Memory B cell (primary cell): Measurements from ENCODE around the gene MYO18B.

Source experiments
- ATAC-seq: fragments of 150-1000 bp; cut with Tn5 transposase; 2 replicates; pipeline ENCODE4 v1.10.0; 2021; ENCODE audit warnings: low read depth, mild to moderate bottlenecking, moderate library complexity
- DNase-seq, 2 donors: peaks; one replicate each; pipeline ENCODE4 v3.0.0; 2022; ENCODE audit warnings: low spot score in 2 of 2
- H3K27ac Mint-ChIP-seq: one replicate; pipeline ENCODE4 v1.8.0; 2022; ENCODE audit warnings: mild to moderate bottlenecking, moderate library complexity, mixed read lengths
- H3K27me3 Mint-ChIP-seq: one replicate; pipeline ENCODE4 v1.8.0; 2022; ENCODE audit warnings: mixed read lengths
- H3K36me3 Mint-ChIP-seq: one replicate; pipeline ENCODE4 v1.8.0; 2022; ENCODE audit warnings: mild to moderate bottlenecking, mixed read lengths
- H3K4me1 Mint-ChIP-seq: one replicate; pipeline ENCODE4 v1.8.0; 2022; ENCODE audit warnings: mixed read lengths
- H3K4me3 Mint-ChIP-seq: one replicate; pipeline ENCODE4 v1.8.0; 2022; ENCODE audit warnings: mild to moderate bottlenecking, moderate library complexity, mixed read lengths
- H3K9me3 Mint-ChIP-seq: one replicate; pipeline ENCODE4 v1.8.0; 2022; ENCODE audit warnings: mixed read lengths

Gene MYO18B

DNA sequence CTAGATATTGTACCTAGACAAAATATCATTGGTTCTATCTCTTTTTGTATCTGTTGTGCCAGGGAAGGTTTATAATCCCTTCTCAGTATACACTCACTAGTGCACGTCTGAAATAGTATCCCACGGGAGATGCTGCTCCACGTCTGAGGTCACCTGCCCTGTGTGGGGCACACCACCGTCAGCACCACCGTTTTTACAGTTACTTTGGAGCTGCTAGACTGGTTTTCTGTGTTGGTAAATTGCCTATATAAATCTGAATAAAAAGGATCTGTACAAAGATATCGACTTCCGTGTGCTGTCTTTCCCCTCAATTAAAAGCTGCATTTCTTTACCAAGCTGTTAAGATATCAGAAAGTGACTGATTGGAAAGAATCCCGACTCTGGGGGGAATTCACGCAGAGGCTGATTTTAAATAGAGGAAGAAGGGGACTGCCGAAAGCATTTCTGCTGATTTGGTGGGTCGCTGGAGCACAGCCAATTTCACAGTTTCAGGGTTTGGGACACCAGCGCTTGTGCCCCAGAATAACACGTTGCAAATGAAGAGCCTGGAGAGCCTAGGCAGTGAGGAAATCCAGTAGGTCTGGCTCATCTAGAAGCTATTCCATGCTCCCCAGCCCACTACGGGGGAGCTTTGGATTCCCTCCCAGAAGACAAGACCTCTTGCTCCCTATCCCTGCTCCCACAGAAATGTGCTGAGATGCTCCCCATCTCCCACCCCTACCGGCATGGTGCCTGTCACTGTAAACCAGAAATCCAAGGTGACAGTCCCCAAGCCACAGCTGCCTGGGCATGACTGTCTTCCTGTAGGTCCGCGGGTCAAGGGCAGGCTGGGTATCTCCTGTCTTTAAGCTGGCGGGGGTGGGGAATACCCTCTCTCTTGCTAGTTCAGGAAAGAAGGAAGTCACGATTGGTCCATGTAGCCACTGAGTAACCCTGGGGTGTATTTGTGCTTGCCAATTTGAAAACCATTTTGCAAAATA is 12.7 kb upstream of the MYO18B start:
- Mint-ChIP-seq H3K36me3 (peaks cover 2% of the 10 kb centered on the region), H3K27me3 (no peaks in the 10 kb centered on the region), H3K4me3 (no peak overlapping the region), H3K27ac (peak overlapping the region; percentile 36), H3K9me3 (no peaks in the 10 kb centered on the region), H3K4me1 (peaks cover 3% of the 10 kb centered on the region)
- DNase-seq (no peak), ATAC-seq (peak; percentile 39)

- ATAC-seq (no peak), DNase-seq (no peak)
- H3K27ac Mint-ChIP-seq, result no peak overlapping the region
- peaks cover 2% of the 10 kb centered on the region for H3K4me1 Mint-ChIP-seq
- H3K27me3 Mint-ChIP-seq, result peaks cover 11% of the 10 kb centered on the region
- H3K36me3 Mint-ChIP-seq, result peaks cover 1% of the 10 kb centered on the region
- no peak overlapping the region for H3K4me3 Mint-ChIP-seq
- H3K9me3 Mint-ChIP-seq, result no peaks in the 10 kb centered on the region
Measured at GRCh38 chr22:25735650-25736049, 6.3 kb upstream of the MYO18B start.

DNA sequence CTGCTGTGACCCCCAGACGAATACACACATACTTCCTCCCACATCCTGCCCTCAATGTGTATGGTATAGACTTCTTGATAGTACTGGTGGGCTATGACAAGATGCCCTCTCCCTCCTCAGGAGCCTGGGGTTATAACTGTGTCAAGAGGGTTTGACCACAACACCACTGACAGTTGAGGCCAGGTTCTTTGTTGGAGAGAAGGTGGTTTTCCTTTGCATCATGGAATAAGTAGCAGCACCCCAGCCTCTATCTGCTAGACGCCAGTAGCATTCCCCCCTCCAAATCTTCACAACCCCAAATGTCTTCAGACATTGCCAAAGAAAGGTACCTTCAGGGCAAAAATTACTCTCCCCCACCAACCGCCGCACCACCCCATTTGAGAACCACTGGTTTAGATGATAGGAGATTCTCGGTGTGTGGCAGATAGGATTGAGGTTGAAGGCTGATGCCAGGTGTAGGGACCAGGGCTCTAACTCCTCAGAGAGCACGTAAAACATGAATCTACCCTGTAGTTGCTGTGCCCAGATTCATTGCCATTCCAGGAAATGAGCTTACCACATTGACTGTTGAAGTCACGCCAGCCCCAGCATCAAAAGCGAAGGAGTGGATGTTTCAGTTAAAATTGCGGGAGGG is 5.5 kb upstream of the MYO18B start:
- Mint-ChIP-seq H3K27me3 (peaks cover 11% of the 10 kb centered on the region), H3K4me1 (peaks cover 2% of the 10 kb centered on the region), H3K9me3 (no peaks in the 10 kb centered on the region), H3K27ac (no peak overlapping the region), H3K4me3 (no peak overlapping the region), H3K36me3 (peaks cover 1% of the 10 kb centered on the region)
- DNase-seq (no peak), ATAC-seq (no peak)

- Mint-ChIP-seq H3K4me1 (peaks cover 2% of the 10 kb centered on the region), H3K36me3 (peaks cover 1% of the 10 kb centered on the region), H3K9me3 (no peaks in the 10 kb centered on the region), H3K4me3 (no peak overlapping the region), H3K27ac (no peak overlapping the region), H3K27me3 (peaks cover 17% of the 10 kb centered on the region)
- no peak for DNase-seq
- no peak for ATAC-seq
Measured at GRCh38 chr22:25739659-25740344, 2.2 kb upstream of the MYO18B start.

GRCh38 chr22:25742918-25743708 is 1.1 kb downstream of the MYO18B start:
- DNase-seq (no peak), ATAC-seq (no peak)
- Mint-ChIP-seq H3K27me3 (peaks cover 12% of the 10 kb centered on the region), H3K9me3 (no peaks in the 10 kb centered on the region), H3K36me3 (peaks cover 1% of the 10 kb centered on the region), H3K4me3 (no peak overlapping the region), H3K27ac (no peak overlapping the region), H3K4me1 (no peaks in the 10 kb centered on the region)

- Mint-ChIP-seq H3K27ac (no peak overlapping the region), H3K4me3 (no peak overlapping the region), H3K9me3 (no peaks in the 10 kb centered on the region), H3K4me1 (peaks cover 6% of the 10 kb centered on the region), H3K27me3 (peaks cover 10% of the 10 kb centered on the region), H3K36me3 (peaks cover 1% of the 10 kb centered on the region)
- ATAC-seq (no peak), DNase-seq (no peak)
Measured at GRCh38 chr22:25744694-25745093, 2.7 kb downstream of the MYO18B start.

DNA sequence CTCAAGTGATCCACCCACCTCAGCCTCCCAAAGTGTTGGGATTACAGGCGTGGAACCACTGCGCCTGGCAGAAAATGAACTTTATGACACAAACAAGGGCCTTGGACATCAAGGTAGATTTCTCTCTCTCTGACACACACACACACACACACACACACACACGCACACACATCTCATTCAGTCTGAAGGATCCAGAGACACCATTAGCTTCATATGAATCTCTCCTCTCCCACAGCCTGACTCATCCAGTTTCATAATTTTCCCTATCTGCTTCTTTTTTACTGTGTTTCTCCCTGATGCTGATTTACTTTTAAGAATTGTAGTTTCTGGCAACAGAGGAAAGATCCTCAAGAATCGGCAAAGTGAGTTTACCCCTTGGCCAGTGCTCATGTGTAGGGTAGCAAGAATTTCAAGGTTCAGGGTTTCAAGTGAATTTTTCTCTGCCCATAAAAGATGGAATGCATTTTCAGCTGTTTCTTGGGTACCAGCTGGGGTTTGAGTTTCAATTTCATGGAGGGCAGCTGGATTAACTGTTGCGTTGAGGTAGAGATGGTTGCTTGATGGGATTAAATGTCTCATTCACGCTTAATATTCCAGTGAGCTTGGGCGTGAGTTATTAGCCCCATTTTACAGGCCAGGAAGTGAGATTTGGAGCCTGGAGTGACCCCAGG is 3.5 kb downstream of the MYO18B start:
- Mint-ChIP-seq H3K36me3 (no peaks in the 10 kb centered on the region), H3K4me1 (peaks cover 9% of the 10 kb centered on the region)

GRCh38 chr22:25746012-25746373 is 4.0 kb downstream of the MYO18B start:
- H3K27me3 Mint-ChIP-seq, result peaks cover 7% of the 10 kb centered on the region
- H3K36me3 Mint-ChIP-seq, result no peaks in the 10 kb centered on the region
- no peak overlapping the region for H3K4me3 Mint-ChIP-seq
- no peaks in the 10 kb centered on the region for H3K9me3 Mint-ChIP-seq
- no peak overlapping the region for H3K27ac Mint-ChIP-seq
- peaks cover 9% of the 10 kb centered on the region for H3K4me1 Mint-ChIP-seq
- DNase-seq (no peak), ATAC-seq (no peak)

More for the DNA sequence above, 3.5 kb downstream of the MYO18B start:
- no peak for DNase-seq
- Mint-ChIP-seq H3K4me3 (no peak overlapping the region), H3K27ac (no peak overlapping the region), H3K27me3 (peaks cover 7% of the 10 kb centered on the region), H3K9me3 (no peaks in the 10 kb centered on the region)
- no peak for ATAC-seq

GRCh38 chr22:25747245-25747944 is 5.4 kb downstream of the MYO18B start:
- no peaks in the 10 kb centered on the region for H3K9me3 Mint-ChIP-seq
- DNase-seq, result no peak
- no peak overlapping the region for H3K27ac Mint-ChIP-seq
- no peak overlapping the region for H3K4me3 Mint-ChIP-seq
- no peaks in the 10 kb centered on the region for H3K36me3 Mint-ChIP-seq
- peaks cover 9% of the 10 kb centered on the region for H3K4me1 Mint-ChIP-seq
- ATAC-seq, result no peak
- peaks cover 7% of the 10 kb centered on the region for H3K27me3 Mint-ChIP-seq

DNA sequence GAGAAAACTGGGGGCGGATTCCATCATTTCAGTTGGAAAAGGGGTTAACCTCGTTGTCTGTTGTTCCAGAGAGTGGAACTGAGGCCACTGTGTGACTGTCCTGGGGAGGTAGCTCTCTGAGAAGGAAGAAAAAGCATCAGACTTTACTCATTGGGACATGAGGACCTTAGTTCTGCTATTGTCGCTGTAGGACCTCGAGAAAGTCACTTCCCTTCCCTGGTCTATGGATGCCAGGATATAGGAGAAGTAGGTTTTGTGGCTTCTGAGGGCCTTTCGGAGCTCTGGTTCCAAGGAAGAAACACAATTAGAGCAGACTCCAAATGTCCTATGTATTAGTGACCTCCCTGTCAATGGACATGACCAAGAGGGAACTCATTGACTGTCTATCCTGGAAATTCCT is 6.2 kb downstream of the MYO18B start:
- Mint-ChIP-seq H3K27me3 (peaks cover 7% of the 10 kb centered on the region), H3K27ac (no peak overlapping the region), H3K9me3 (no peaks in the 10 kb centered on the region), H3K4me1 (peaks cover 9% of the 10 kb centered on the region), H3K4me3 (no peak overlapping the region), H3K36me3 (no peaks in the 10 kb centered on the region)
- DNase-seq, result no peak
- no peak for ATAC-seq

DNA sequence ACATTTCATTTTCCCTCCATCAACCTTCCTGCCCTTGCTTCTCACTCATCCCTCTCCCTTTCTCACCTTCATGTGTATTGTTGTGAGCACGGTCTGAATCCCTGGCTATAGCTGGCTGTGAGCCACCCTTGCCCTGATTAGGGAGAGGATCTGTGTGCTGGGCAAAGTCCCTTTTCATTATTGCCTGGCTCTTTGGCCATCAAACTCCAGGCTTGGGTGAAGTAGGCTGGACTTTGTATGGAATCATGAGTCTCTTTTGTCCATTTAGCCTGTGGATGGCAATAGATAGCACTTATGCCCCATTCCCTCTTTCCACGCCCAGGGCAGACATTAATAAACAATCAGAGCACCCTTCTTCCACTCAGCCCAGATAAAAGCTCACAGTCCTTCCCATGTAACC is 6.7 kb downstream of the MYO18B start:
- no peak for ATAC-seq
- Mint-ChIP-seq H3K4me3 (no peak overlapping the region), H3K27me3 (peaks cover 5% of the 10 kb centered on the region), H3K9me3 (no peaks in the 10 kb centered on the region), H3K36me3 (no peaks in the 10 kb centered on the region), H3K27ac (no peak overlapping the region), H3K4me1 (peaks cover 9% of the 10 kb centered on the region)
- no peak for DNase-seq

DNA sequence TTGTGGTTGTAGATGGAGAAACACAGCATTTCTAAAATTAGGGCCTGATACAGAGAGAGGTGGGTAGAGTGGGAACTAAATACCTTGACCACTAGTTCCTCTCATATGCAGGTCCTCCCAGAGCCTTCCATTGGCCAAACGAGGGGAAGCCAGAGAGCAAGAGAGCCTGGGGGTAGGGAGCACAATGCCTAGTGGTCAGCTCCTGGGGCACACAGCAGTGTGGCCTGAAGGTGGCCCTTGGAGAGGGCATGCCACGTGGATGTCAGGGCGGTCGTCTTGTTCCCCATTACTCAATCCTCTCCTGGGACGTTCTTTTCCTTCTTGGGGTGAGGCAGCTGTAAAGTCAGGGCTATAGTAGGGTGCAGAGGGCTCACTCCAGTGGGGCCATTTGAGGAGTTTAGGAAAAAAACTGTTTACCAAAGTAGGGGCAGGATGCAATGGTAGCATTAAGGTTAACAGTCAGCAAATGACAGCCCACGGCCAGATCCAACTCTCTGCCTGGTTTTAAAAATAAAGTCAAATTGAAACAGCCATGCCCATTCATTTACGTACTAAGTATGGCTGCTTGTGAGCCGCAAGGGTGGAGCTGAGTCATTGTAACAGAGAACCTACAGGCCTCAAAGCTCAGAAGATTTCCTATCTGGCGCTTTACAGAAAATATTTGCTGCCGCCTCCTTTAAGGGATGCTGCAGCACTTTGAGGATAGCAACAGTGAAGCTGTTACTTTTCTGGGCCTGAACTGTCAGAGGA is 7.6 kb downstream of the MYO18B start:
- Mint-ChIP-seq H3K27ac (no peak overlapping the region), H3K4me1 (peaks cover 9% of the 10 kb centered on the region), H3K9me3 (no peaks in the 10 kb centered on the region), H3K27me3 (peaks cover 1% of the 10 kb centered on the region), H3K36me3 (no peaks in the 10 kb centered on the region), H3K4me3 (no peak overlapping the region)
- no peak for DNase-seq
- ATAC-seq, result no peak
